ENCODE data around the gene ASAP2. TPM values are rescaled to one million over a fixed set of nuclear protein-coding genes. Genes with fewer than 3 reads are reported as not detected.

The ASAP2 gene
- total RNA-seq, 1 experiment from 2014 or later, result not detected

DNA sequence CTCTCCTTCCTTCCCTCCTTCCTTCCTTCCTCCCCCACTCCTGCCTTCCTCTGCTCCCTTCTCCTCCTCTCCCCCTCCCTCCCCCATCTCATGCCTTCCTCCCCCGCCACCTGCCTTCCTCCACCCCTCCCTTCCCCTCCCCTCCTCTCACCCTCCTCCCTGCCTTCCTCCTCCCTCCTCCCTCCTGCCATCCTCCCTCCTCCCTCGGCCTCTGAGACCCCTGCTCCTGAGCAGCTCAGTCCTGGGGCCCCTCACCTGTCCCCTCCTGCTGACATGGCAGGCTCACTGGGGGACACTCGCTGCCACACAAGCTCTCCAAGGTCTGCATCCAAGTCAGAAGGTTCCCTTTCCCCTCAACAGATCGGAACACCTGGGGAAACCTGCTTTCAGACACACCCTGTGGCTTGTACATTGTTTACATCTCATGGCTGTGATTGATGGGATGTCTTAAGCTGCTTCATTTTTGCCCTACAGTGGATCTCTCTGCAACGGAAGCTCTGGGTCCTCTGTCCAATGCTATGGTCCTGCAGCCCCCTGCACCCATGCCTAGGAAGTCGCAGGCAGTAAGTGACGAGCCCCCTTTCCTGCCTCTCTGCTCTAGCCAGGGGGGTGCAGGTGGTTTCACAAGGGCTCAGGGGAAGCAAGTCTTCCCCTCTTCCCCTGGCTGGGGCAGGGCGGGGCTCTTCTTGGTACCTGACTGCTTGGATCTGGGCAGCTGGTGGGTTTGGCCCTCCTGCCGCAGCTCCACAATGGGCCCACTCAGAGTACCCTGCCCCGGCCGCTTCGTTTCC lies 193.9 kb downstream of the ASAP2 start:
- H3K4me3 ChIP-seq (ENCODE audit: low read length), result no peak overlapping the region
- peaks cover 5% of the 10 kb centered on the region; the same call in 1 of the 2 replicates for H3K4me1 ChIP-seq (ENCODE audit: low read length)
- H3K9me3 ChIP-seq (ENCODE audit: low read length), result no peaks in the 10 kb centered on the region
- no peak overlapping the region for H3K27ac ChIP-seq (ENCODE audit: low read length)
- H3K36me3 ChIP-seq (ENCODE audit: insufficient read depth, low read length), result no peaks in the 10 kb centered on the region
- no peaks in the 10 kb centered on the region for H3K27me3 ChIP-seq (ENCODE audit: low read length)
- H3K79me2 ChIP-seq (ENCODE audit: low read length), result no peaks in the 10 kb centered on the region
- H4K20me1 ChIP-seq (ENCODE audit: insufficient read depth, low read depth, low read length), result no peaks in the 10 kb centered on the region
- H3K4me2 ChIP-seq (ENCODE audit: low read depth, low read length, poor library complexity, severe bottlenecking), result no peak overlapping the region
- DNase-seq, result no peak
- H2AFZ ChIP-seq (ENCODE audit: low read length), result no peak overlapping the region
- H3K9ac ChIP-seq (ENCODE audit: low read length), result no peak overlapping the region
- H3K9me2 ChIP-seq (replicated peaks; ENCODE audit: insufficient read depth, low read length), result no peaks in the 10 kb centered on the region

DNA sequence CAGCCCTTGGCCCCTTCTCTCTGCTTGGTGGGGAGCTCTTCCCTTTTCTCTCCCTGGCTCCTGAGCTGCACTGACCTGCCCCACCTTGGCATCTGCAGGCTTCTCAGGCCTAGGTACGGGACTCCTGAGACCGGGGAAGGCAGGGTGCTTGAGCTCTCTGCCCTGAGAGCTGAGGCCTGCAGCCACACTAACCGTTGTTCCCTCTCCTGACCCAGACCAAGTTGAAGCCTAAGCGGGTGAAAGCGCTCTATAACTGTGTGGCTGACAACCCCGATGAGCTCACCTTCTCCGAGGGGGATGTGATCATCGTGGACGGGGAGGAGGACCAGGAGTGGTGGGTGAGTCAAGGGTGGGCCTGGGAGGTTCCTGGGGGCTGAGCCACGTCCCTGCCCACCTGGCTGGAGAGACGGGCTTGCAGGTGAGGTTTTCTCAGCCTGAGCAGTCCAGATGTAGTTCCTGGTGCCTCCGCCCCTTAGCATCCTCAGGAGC lies 194.5 kb downstream of the ASAP2 start:
- H2AFZ ChIP-seq (ENCODE audit: low read length), result no peak overlapping the region
- no peak overlapping the region for H3K9ac ChIP-seq (ENCODE audit: low read length)
- H3K79me2 ChIP-seq (ENCODE audit: low read length), result no peaks in the 10 kb centered on the region
- no peaks in the 10 kb centered on the region for H3K27me3 ChIP-seq (ENCODE audit: low read length)
- H3K9me2 ChIP-seq (replicated peaks; ENCODE audit: insufficient read depth, low read length), result no peaks in the 10 kb centered on the region
- H3K9me3 ChIP-seq (ENCODE audit: low read length), result no peaks in the 10 kb centered on the region
- no peak for DNase-seq
- H3K4me3 ChIP-seq (ENCODE audit: low read length), result no peak overlapping the region
- no peaks in the 10 kb centered on the region for H4K20me1 ChIP-seq (ENCODE audit: insufficient read depth, low read depth, low read length)
- peaks cover 5% of the 10 kb centered on the region; the same call in 1 of the 2 replicates for H3K4me1 ChIP-seq (ENCODE audit: low read length)
- H3K36me3 ChIP-seq (ENCODE audit: insufficient read depth, low read length), result no peaks in the 10 kb centered on the region
- no peak overlapping the region for H3K27ac ChIP-seq (ENCODE audit: low read length)
- no peak overlapping the region for H3K4me2 ChIP-seq (ENCODE audit: low read depth, low read length, poor library complexity, severe bottlenecking)

DNA sequence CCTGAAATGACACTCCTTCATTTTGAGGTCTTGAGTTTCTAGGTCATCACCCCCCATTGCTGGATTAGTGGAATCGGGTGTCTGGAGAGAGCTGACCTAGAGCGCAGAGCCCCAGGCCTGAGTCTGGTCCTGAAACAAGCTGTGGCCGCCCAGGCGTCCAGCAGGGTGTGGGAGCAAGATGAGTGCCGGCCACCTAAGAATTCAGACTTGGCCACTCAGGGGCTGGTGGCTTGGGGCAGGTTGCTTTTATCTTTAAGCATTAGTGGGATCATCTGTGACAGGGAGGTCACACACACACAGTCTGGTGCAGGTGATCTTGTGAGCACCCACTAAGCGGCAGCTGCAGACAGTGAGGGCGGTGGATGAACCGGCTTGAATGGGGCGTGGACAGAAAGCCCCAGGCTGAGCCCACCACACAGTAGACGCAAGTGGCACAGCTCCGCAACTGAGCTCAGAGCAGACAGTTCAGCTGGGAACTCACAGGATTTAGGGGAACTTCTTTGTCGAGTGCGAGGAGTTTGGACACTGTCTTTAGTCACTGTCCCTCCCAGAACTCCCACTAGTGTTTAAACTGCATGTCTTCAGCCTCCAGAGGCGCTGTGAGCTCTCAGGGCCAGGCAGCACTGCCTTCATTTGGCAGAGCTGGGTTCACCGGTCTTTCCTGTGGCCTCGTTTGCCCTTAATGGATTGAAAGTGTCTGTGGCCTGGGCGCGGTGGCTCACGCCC lies 195.2 kb downstream of the ASAP2 start:
- H3K27ac ChIP-seq (ENCODE audit: low read length), result no peak overlapping the region
- no peaks in the 10 kb centered on the region for H4K20me1 ChIP-seq (ENCODE audit: insufficient read depth, low read depth, low read length)
- no peak overlapping the region for H3K4me2 ChIP-seq (ENCODE audit: low read depth, low read length, poor library complexity, severe bottlenecking)
- H3K27me3 ChIP-seq (ENCODE audit: low read length), result no peaks in the 10 kb centered on the region
- peaks cover 5% of the 10 kb centered on the region; the same call in 1 of the 2 replicates for H3K4me1 ChIP-seq (ENCODE audit: low read length)
- no peaks in the 10 kb centered on the region for H3K9me3 ChIP-seq (ENCODE audit: low read length)
- H3K9me2 ChIP-seq (replicated peaks; ENCODE audit: insufficient read depth, low read length), result no peaks in the 10 kb centered on the region
- no peak overlapping the region for H3K4me3 ChIP-seq (ENCODE audit: low read length)
- H3K9ac ChIP-seq (ENCODE audit: low read length), result no peak overlapping the region
- DNase-seq, result no peak
- H2AFZ ChIP-seq (ENCODE audit: low read length), result no peak overlapping the region
- H3K79me2 ChIP-seq (ENCODE audit: low read length), result no peaks in the 10 kb centered on the region
- no peaks in the 10 kb centered on the region for H3K36me3 ChIP-seq (ENCODE audit: insufficient read depth, low read length)

DNA sequence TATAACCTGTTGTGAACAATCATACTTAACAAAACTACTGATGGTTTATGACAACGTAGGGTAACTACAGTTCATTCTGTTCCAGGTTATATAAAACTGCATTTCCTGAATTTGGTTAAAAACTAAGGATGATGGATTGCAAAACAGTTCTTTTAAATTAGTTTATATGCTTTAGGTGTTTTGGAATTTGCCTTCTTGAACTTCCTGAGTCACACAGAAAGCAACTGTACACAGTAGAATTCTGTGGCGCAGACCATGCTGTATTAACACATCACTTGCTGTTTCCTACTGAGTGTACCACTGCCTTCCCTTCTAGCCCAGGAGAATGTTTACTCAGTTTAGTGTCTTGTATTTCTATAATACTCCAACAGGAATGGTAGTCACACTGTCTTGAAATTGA lies 197.3 kb downstream of the ASAP2 start:
- Histone ChIP-seq H3K27ac (ENCODE audit: low read length) (no peak overlapping the region), H3K79me2 (ENCODE audit: low read length) (no peaks in the 10 kb centered on the region), H3K4me1 (ENCODE audit: low read length) (peaks cover 5% of the 10 kb centered on the region; the same call in 1 of the 2 replicates), H3K9ac (ENCODE audit: low read length) (no peak overlapping the region), H3K9me2 (replicated peaks; ENCODE audit: insufficient read depth, low read length) (no peaks in the 10 kb centered on the region), H3K36me3 (ENCODE audit: insufficient read depth, low read length) (peaks cover 4% of the 10 kb centered on the region; the same call in 1 of the 2 replicates), H2AFZ (ENCODE audit: low read length) (no peak overlapping the region), H4K20me1 (ENCODE audit: insufficient read depth, low read depth, low read length) (0 out of 2 replicates have a peak, but pooled peaks cover 5% of the 10 kb centered on the region), H3K27me3 (ENCODE audit: low read length) (no peaks in the 10 kb centered on the region), H3K4me2 (ENCODE audit: low read depth, low read length, poor library complexity, severe bottlenecking) (no peak overlapping the region), H3K4me3 (ENCODE audit: low read length) (no peak overlapping the region), H3K9me3 (ENCODE audit: low read length) (no peaks in the 10 kb centered on the region)
- no peak for DNase-seq

DNA sequence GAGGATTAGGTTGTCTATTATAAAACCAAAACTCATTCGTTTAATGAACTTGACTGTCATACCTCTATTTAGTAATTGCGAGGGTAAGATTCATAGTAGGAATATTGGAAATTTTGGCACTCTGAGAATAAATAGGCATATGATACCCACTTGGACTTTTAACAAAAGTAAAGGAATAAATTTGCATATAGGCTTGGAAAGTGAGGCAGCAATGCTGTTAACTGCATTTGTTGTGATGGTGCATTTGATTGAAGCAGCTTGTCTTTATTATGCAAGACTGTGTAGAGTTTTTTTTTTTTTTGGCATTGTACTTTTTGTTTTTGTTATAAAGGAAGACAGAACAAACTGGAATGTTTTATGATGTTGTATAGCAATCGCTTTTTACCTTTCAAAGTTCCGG lies 197.8 kb downstream of the ASAP2 start:
- Histone ChIP-seq H3K79me2 (ENCODE audit: low read length) (no peaks in the 10 kb centered on the region), H3K9me2 (replicated peaks; ENCODE audit: insufficient read depth, low read length) (no peaks in the 10 kb centered on the region), H3K4me2 (ENCODE audit: low read depth, low read length, poor library complexity, severe bottlenecking) (no peak overlapping the region), H3K9me3 (ENCODE audit: low read length) (no peaks in the 10 kb centered on the region), H4K20me1 (ENCODE audit: insufficient read depth, low read depth, low read length) (0 out of 2 replicates have a peak, but pooled peaks cover 5% of the 10 kb centered on the region), H3K27me3 (ENCODE audit: low read length) (no peaks in the 10 kb centered on the region), H3K27ac (ENCODE audit: low read length) (no peak overlapping the region), H3K36me3 (ENCODE audit: insufficient read depth, low read length) (peaks cover 4% of the 10 kb centered on the region), H3K4me1 (ENCODE audit: low read length) (peaks cover 5% of the 10 kb centered on the region; the same call in 1 of the 2 replicates), H3K4me3 (ENCODE audit: low read length) (no peak overlapping the region), H2AFZ (ENCODE audit: low read length) (no peak overlapping the region), H3K9ac (ENCODE audit: low read length) (no peak overlapping the region)
- no peak for DNase-seq

DNA sequence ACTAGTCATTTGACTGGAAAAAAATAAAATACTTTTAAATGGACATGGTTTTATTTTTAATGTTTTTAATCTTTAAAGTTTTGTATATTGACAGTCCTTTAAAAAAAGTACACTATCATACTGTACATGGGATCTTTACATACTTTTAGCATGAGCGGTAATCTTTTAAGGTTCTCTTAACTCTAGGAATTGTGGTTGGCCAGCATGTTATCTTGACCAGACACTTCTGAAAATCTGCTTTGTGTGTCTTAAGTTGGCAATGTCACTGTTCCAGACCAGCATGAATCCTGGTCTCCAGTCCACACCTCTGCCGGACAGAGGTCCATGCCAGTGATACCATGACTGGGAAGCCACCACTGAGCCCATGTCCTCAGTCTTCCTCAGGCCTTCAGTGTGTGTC lies 199.0 kb downstream of the ASAP2 start:
- H4K20me1 ChIP-seq (ENCODE audit: insufficient read depth, low read depth, low read length), result 0 out of 2 replicates have a peak, but pooled peaks cover 5% of the 10 kb centered on the region
- no peaks in the 10 kb centered on the region for H3K79me2 ChIP-seq (ENCODE audit: low read length)
- DNase-seq, result no peak
- H3K36me3 ChIP-seq (ENCODE audit: insufficient read depth, low read length), result peaks cover 7% of the 10 kb centered on the region
- no peak overlapping the region for H2AFZ ChIP-seq (ENCODE audit: low read length)
- H3K4me1 ChIP-seq (ENCODE audit: low read length), result peaks cover 5% of the 10 kb centered on the region; the same call in 1 of the 2 replicates
- H3K4me2 ChIP-seq (ENCODE audit: low read depth, low read length, poor library complexity, severe bottlenecking), result no peak overlapping the region
- H3K27me3 ChIP-seq (ENCODE audit: low read length), result no peaks in the 10 kb centered on the region
- H3K9me3 ChIP-seq (ENCODE audit: low read length), result no peaks in the 10 kb centered on the region
- no peak overlapping the region for H3K27ac ChIP-seq (ENCODE audit: low read length)
- no peaks in the 10 kb centered on the region for H3K9me2 ChIP-seq (replicated peaks; ENCODE audit: insufficient read depth, low read length)
- H3K4me3 ChIP-seq (ENCODE audit: low read length), result no peak overlapping the region
- no peak overlapping the region for H3K9ac ChIP-seq (ENCODE audit: low read length)

DNA sequence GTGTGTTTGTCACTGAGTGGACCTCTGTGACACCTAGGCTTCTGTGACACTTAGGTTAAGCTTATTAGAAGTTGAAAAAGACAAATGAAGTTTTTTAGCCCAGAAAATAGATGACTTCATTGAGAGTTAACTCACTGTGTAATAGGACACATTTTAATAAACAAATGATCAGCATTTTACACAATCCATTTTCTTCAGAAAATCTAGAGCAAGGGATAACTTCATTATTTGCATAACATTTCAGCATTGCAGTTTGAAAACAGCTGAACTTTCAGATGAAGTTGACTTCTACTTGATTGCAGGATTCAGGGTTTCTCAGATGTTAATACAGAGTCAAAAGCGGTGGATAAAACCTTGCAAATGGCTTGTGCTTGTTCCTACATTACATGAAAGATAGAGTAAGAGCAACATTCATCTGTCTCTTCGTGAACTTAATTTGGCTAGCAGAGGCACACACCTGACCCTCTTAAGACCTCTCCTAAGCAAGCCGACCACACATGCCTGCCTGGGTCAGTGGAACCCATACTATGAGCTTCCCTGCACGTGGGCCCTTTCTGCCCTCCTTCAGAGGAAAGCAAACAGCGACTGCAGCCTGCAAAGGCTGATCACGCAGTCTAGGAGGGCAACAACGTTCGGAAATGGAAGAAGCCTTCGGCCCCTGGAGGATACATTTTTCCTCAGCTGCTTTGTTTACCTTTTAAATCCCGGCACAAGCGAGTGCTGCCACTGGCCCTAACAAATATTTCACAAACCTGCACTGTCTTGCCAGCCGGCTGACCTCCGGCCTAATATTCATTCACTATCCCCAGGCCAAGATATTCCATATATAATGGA lies 200.1 kb downstream of the ASAP2 start:
- Histone ChIP-seq H3K27ac (ENCODE audit: low read length) (no peak overlapping the region), H3K9ac (ENCODE audit: low read length) (no peak overlapping the region)

More for the DNA sequence above, 200.1 kb downstream of the ASAP2 start:
- no peak for DNase-seq
- Histone ChIP-seq H3K27me3 (ENCODE audit: low read length) (no peaks in the 10 kb centered on the region), H2AFZ (ENCODE audit: low read length) (no peak overlapping the region), H3K79me2 (ENCODE audit: low read length) (no peaks in the 10 kb centered on the region), H4K20me1 (ENCODE audit: insufficient read depth, low read depth, low read length) (0 out of 2 replicates have a peak, but pooled peaks cover 5% of the 10 kb centered on the region), H3K9me2 (replicated peaks; ENCODE audit: insufficient read depth, low read length) (no peaks in the 10 kb centered on the region), H3K4me2 (ENCODE audit: low read depth, low read length, poor library complexity, severe bottlenecking) (no peak overlapping the region), H3K36me3 (ENCODE audit: insufficient read depth, low read length) (peaks cover 13% of the 10 kb centered on the region), H3K4me3 (ENCODE audit: low read length) (no peak overlapping the region), H3K9me3 (ENCODE audit: low read length) (no peaks in the 10 kb centered on the region), H3K4me1 (ENCODE audit: low read length) (peaks cover 5% of the 10 kb centered on the region; the same call in 1 of the 2 replicates)

All from Karpas-422 (cell line).